22Rv1 (cell line): ENCODE results near the gene CREB5.

Experiments
- CTCF ChIP-seq: fragments of 450-650 bp; IDR thresholded peaks from 2 replicates; pipeline ENCODE4 v1.5.1; 2017; ENCODE audit warnings: mild to moderate bottlenecking
- ZFX ChIP-seq: fragments of 450-650 bp; IDR thresholded peaks from 2 replicates; pipeline ENCODE4 v1.6.1; 2017; ENCODE audit warnings: antibody characterized with exemption, borderline replicate concordance

DNA sequence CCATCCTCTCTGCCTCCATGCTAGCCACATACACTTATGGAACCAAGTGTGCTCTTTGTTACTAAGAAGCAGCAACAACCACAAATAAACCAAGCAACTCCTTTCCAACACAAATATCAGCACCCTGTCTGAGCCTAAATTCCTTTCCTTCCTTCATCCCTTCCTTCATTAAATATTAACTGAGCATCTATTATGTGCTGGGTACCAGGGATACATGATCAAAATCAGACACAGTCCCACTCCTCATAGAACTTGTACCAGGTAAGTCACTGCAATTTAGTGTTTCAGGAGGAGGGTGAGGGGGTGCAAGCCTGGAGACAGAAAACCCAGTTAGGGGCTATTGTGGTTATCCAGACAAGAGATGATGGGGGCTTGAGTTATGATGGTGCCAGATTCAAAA lies 10.8 kb downstream of the CREB5 start:
- no peak for TF ChIP-seq CTCF
- TF ChIP-seq ZFX, result no peak
